ENCODE results near the gene PLXNA2.

Gene PLXNA2

GRCh38 chr1:208179263-208179816, 64.8 kb downstream of the PLXNA2 start:
- H3K27me3 ChIP-seq = no peaks in the 10 kb centered on the region
- no peaks in the 10 kb centered on the region for H3K9me3 ChIP-seq
- no peak overlapping the region for H3K4me3 ChIP-seq (ENCODE audit: low read depth, low read length)
- DNase-seq = peak; percentile 27
- no peak for TF ChIP-seq CTCF (IDR thresholded peaks at IDR 0.05; ENCODE audit: low read depth, low read length)
- peaks cover 10% of the 10 kb centered on the region for H3K4me1 ChIP-seq
- H3K36me3 ChIP-seq = peaks cover 7% of the 10 kb centered on the region

- DNase-seq = no peak
- Histone ChIP-seq H3K4me1 (peaks cover 10% of the 10 kb centered on the region), H3K36me3 (peaks cover 7% of the 10 kb centered on the region), H3K9me3 (no peaks in the 10 kb centered on the region), H3K27me3 (no peaks in the 10 kb centered on the region), H3K4me3 (ENCODE audit: low read depth, low read length) (no peak overlapping the region)
- TF ChIP-seq CTCF (IDR thresholded peaks at IDR 0.05; ENCODE audit: low read depth, low read length) = no peak
Observed at GRCh38 chr1:208178091-208178529, 66.1 kb downstream of the PLXNA2 start.

- DNase-seq = no peak
- Histone ChIP-seq H3K36me3 (peaks cover 7% of the 10 kb centered on the region; the same call in 1 of the 2 replicates), H3K27me3 (no peaks in the 10 kb centered on the region), H3K4me3 (ENCODE audit: low read depth, low read length) (no peak overlapping the region), H3K9me3 (no peaks in the 10 kb centered on the region), H3K4me1 (peaks cover 13% of the 10 kb centered on the region)
- no peak for TF ChIP-seq CTCF (IDR thresholded peaks at IDR 0.05; ENCODE audit: low read depth, low read length)
Observed at GRCh38 chr1:208177656-208178055, 66.5 kb downstream of the PLXNA2 start.

GRCh38 chr1:208176649-208177048, 67.5 kb downstream of the PLXNA2 start:
- no peak overlapping the region for H3K4me3 ChIP-seq (ENCODE audit: low read depth, low read length)
- peaks cover 7% of the 10 kb centered on the region; the same call in 1 of the 2 replicates for H3K36me3 ChIP-seq
- TF ChIP-seq CTCF (IDR thresholded peaks at IDR 0.05; ENCODE audit: low read depth, low read length) = no peak
- no peak for DNase-seq
- no peaks in the 10 kb centered on the region for H3K9me3 ChIP-seq
- H3K27me3 ChIP-seq = no peaks in the 10 kb centered on the region
- peaks cover 18% of the 10 kb centered on the region for H3K4me1 ChIP-seq

- no peak for TF ChIP-seq CTCF (IDR thresholded peaks at IDR 0.05; ENCODE audit: low read depth, low read length)
- H3K4me1 ChIP-seq = peaks cover 19% of the 10 kb centered on the region
Observed at GRCh38 chr1:208175508-208175895, 68.7 kb downstream of the PLXNA2 start.

GRCh38 chr1:208174731-208175507, 69.3 kb downstream of the PLXNA2 start:
- Histone ChIP-seq H3K9me3 (no peaks in the 10 kb centered on the region), H3K4me3 (ENCODE audit: low read depth, low read length) (no peak overlapping the region), H3K4me1 (peaks cover 24% of the 10 kb centered on the region), H3K36me3 (peaks cover 7% of the 10 kb centered on the region; the same call in 1 of the 2 replicates), H3K27me3 (no peaks in the 10 kb centered on the region)
- TF ChIP-seq CTCF (IDR thresholded peaks at IDR 0.05; ENCODE audit: low read depth, low read length) = no peak
- DNase-seq = no peak

More at GRCh38 chr1:208175508-208175895, 68.7 kb downstream of the PLXNA2 start:
- Histone ChIP-seq H3K4me3 (ENCODE audit: low read depth, low read length) (no peak overlapping the region), H3K27me3 (no peaks in the 10 kb centered on the region), H3K9me3 (no peaks in the 10 kb centered on the region), H3K36me3 (peaks cover 7% of the 10 kb centered on the region; the same call in 1 of the 2 replicates)
- DNase-seq = no peak

Data from BE2C (cell line).